SK-N-SH treated with all-trans-retinoic acid at 6 μM for 48 hours (cell line): Measurements from ENCODE around the gene PCDH15.

ENCODE experiments used
- ATAC-seq: fragments of 200-7000 bp; cut with Tn5 transposase; 3 replicates; pipeline ENCODE4 v1.9.1; 2020; ENCODE audit warnings: mild to moderate bottlenecking, moderate library complexity
- ARNTL ChIP-seq: fragments of 450-650 bp; formaldehyde crosslinking; IDR thresholded peaks from 2 replicates; pipeline ENCODE4 v1.5.0; 2020; ENCODE audit warnings: low read depth, mild to moderate bottlenecking, moderate library complexity, borderline replicate concordance
- BACH2 ChIP-seq: fragments of 250-450 bp; sonication (Bioruptor Pico); IDR thresholded peaks from 2 replicates; pipeline ENCODE4 v1.9.0; 2021; ENCODE audit warnings: mild to moderate bottlenecking, borderline replicate concordance
- CSDC2 ChIP-seq: fragments of 250-450 bp; sonication (Bioruptor Pico); IDR thresholded peaks from 2 replicates; pipeline ENCODE4 v1.5.0; 2020; ENCODE audit warnings: mild to moderate bottlenecking, moderate library complexity
- ESRRG ChIP-seq: fragments of 250-450 bp; sonication (Bioruptor Pico); IDR thresholded peaks from 2 replicates; pipeline ENCODE4 v1.6.1; 2021; ENCODE audit warnings: mild to moderate bottlenecking
- GLIS3 ChIP-seq: fragments of 250-450 bp; sonication (Bioruptor Pico); IDR thresholded peaks from 2 replicates; pipeline ENCODE4 v1.5.0; 2020; ENCODE audit warnings: mild to moderate bottlenecking, moderate library complexity
- ISL1 ChIP-seq: fragments of 250-450 bp; sonication (Bioruptor Pico); IDR thresholded peaks from 2 replicates; pipeline ENCODE4 v2.1.2; 2022; ENCODE audit warnings: mild to moderate bottlenecking, moderate library complexity
- OSR1 ChIP-seq: fragments of 250-450 bp; sonication (Bioruptor Pico); IDR thresholded peaks from 2 replicates; pipeline ENCODE4 v1.8.0; 2022; ENCODE audit warnings: moderate library complexity, mild to moderate bottlenecking, inconsistent platforms
- PPARA ChIP-seq: fragments of 250-450 bp; sonication (Bioruptor Pico); IDR thresholded peaks from 2 replicates; pipeline ENCODE4 v1.5.0; 2020; ENCODE audit warnings: mild to moderate bottlenecking, borderline replicate concordance
- RARB ChIP-seq: fragments of 250-450 bp; sonication (Bioruptor Pico); IDR thresholded peaks from 2 replicates; pipeline ENCODE4 v1.8.0; 2021; ENCODE audit warnings: mild to moderate bottlenecking, moderate library complexity
- SNAI2 ChIP-seq: fragments of 250-450 bp; sonication (Bioruptor Pico); IDR thresholded peaks from 2 replicates; pipeline ENCODE4 v1.5.0; 2020; ENCODE audit warnings: mild to moderate bottlenecking, moderate library complexity
- TCF4 ChIP-seq: fragments of 250-450 bp; sonication (Bioruptor Pico); IDR thresholded peaks from 2 replicates; pipeline ENCODE4 v1.8.0; 2021; ENCODE audit warnings: mild to moderate bottlenecking, moderate library complexity, borderline replicate concordance
- TOX ChIP-seq: fragments of 250-450 bp; sonication (Bioruptor Pico); IDR thresholded peaks from 2 replicates; pipeline ENCODE4 v1.8.0; 2021; ENCODE audit warnings: mild to moderate bottlenecking, moderate library complexity, borderline replicate concordance
- ZFP3 ChIP-seq: fragments of 250-450 bp; sonication (Bioruptor Pico); IDR thresholded peaks from 2 replicates; pipeline ENCODE4 v1.5.0; 2020; ENCODE audit warnings: mild to moderate bottlenecking, moderate library complexity
- ZFP30 ChIP-seq: fragments of 450-650 bp; formaldehyde crosslinking; IDR thresholded peaks from 2 replicates; pipeline ENCODE4 v1.5.0; 2022; ENCODE audit warnings: mild to moderate bottlenecking, moderate library complexity
- ZNF565 ChIP-seq: fragments of 450-650 bp; formaldehyde crosslinking; conservative IDR thresholded peaks from 2 replicates; pipeline ENCODE4 v1.5.0; 2020; ENCODE audit warnings: low read depth, mild to moderate bottlenecking, moderate library complexity
- ZNF70 ChIP-seq: fragments of 450-650 bp; formaldehyde crosslinking; IDR thresholded peaks from 2 replicates; pipeline ENCODE4 v1.5.0; 2020; ENCODE audit warnings: mild to moderate bottlenecking, moderate library complexity
- ZNF8 ChIP-seq: fragments of 450-650 bp; formaldehyde crosslinking; IDR thresholded peaks from 2 replicates; pipeline ENCODE4 v1.5.0; 2020; ENCODE audit warnings: mild to moderate bottlenecking, moderate library complexity
- TF ChIP-seq, protein P1 (sequence below): fragments of 250-450 bp; sonication (Bioruptor Pico); IDR thresholded peaks from 2 replicates; pipeline ENCODE4 v1.5.1; 2021; ENCODE audit warnings: mild to moderate bottlenecking, moderate library complexity
- TF ChIP-seq, protein P2 (sequence below): fragments of 250-450 bp; sonication (Bioruptor Pico); IDR thresholded peaks from 2 replicates; pipeline ENCODE4 v1.8.0; 2021; ENCODE audit warnings: low read depth, mild to moderate bottlenecking, moderate library complexity, borderline replicate concordance
- TF ChIP-seq, protein P3 (sequence below): fragments of 250-450 bp; sonication (Bioruptor Pico); IDR thresholded peaks from 2 replicates; pipeline ENCODE4 v1.8.0; 2020; ENCODE audit warnings: mild to moderate bottlenecking, moderate library complexity, borderline replicate concordance
- TF ChIP-seq, protein P4 (sequence below): fragments of 250-450 bp; sonication (Bioruptor Pico); IDR thresholded peaks from 2 replicates; pipeline ENCODE4 v1.5.0; 2020; ENCODE audit warnings: mild to moderate bottlenecking, moderate library complexity

Gene PCDH15

DNA sequence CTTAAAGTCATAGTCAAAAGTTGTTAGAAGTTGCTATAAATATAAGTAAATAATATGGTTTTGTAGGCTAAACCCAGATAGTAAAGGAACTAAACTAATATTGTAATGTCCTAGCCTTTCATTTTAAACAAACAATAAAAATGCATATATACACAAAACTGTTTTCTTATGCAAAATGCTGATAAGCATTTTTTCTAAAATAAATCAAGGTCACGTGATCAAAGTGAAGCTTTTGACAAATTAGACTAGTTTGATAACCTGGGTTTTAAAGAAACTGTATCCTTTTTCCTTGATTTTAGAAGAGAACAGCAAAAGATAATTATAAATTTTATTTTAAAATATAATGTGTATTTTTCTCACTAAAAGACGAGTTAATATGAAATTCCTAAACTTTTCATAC, 313.3 kb downstream of the PCDH15 start:
- no peak for ATAC-seq
- no peak for TF ChIP-seq ZNF8
- TF ChIP-seq ZNF565 (CRISPR knock-in tag) = no peak
- TF ChIP-seq, protein P1, sequence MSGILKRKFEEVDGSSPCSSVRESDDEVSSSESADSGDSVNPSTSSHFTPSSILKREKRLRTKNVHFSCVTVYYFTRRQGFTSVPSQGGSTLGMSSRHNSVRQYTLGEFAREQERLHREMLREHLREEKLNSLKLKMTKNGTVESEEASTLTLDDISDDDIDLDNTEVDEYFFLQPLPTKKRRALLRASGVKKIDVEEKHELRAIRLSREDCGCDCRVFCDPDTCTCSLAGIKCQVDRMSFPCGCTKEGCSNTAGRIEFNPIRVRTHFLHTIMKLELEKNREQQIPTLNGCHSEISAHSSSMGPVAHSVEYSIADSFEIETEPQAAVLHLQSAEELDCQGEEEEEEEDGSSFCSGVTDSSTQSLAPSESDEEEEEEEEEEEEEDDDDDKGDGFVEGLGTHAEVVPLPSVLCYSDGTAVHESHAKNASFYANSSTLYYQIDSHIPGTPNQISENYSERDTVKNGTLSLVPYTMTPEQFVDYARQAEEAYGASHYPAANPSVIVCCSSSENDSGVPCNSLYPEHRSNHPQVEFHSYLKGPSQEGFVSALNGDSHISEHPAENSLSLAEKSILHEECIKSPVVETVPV (CRISPR knock-in tag) = no peak
- no peak for TF ChIP-seq ZFP30 (CRISPR knock-in tag)
- no peak for TF ChIP-seq ESRRG
- no peak for TF ChIP-seq SNAI2
- TF ChIP-seq, protein P2, sequence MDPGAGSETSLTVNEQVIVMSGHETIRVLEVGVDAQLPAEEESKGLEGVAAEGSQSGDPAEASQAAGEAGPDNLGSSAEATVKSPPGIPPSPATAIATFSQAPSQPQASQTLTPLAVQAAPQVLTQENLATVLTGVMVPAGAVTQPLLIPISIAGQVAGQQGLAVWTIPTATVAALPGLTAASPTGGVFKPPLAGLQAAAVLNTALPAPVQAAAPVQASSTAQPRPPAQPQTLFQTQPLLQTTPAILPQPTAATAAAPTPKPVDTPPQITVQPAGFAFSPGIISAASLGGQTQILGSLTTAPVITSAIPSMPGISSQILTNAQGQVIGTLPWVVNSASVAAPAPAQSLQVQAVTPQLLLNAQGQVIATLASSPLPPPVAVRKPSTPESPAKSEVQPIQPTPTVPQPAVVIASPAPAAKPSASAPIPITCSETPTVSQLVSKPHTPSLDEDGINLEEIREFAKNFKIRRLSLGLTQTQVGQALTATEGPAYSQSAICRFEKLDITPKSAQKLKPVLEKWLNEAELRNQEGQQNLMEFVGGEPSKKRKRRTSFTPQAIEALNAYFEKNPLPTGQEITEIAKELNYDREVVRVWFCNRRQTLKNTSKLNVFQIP (CRISPR knock-in tag) = no peak
- TF ChIP-seq OSR1 = no peak
- no peak for TF ChIP-seq RARB (CRISPR knock-in tag)
- no peak for TF ChIP-seq PPARA
- no peak for TF ChIP-seq ISL1 (CRISPR knock-in tag)
- no peak for TF ChIP-seq TOX (CRISPR knock-in tag)
- TF ChIP-seq BACH2 (CRISPR knock-in tag) = no peak
- TF ChIP-seq ARNTL (CRISPR knock-in tag) = no peak
- no peak for TF ChIP-seq TCF4 (CRISPR knock-in tag)
- TF ChIP-seq ZFP3 (CRISPR knock-in tag) = no peak
- no peak for TF ChIP-seq CSDC2 (CRISPR knock-in tag)
- no peak for TF ChIP-seq GLIS3 (CRISPR knock-in tag)
- no peak for TF ChIP-seq ZNF70
- TF ChIP-seq, protein P3, sequence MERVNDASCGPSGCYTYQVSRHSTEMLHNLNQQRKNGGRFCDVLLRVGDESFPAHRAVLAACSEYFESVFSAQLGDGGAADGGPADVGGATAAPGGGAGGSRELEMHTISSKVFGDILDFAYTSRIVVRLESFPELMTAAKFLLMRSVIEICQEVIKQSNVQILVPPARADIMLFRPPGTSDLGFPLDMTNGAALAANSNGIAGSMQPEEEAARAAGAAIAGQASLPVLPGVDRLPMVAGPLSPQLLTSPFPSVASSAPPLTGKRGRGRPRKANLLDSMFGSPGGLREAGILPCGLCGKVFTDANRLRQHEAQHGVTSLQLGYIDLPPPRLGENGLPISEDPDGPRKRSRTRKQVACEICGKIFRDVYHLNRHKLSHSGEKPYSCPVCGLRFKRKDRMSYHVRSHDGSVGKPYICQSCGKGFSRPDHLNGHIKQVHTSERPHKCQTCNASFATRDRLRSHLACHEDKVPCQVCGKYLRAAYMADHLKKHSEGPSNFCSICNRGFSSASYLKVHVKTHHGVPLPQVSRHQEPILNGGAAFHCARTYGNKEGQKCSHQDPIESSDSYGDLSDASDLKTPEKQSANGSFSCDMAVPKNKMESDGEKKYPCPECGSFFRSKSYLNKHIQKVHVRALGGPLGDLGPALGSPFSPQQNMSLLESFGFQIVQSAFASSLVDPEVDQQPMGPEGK (CRISPR knock-in tag) = no peak

DNA sequence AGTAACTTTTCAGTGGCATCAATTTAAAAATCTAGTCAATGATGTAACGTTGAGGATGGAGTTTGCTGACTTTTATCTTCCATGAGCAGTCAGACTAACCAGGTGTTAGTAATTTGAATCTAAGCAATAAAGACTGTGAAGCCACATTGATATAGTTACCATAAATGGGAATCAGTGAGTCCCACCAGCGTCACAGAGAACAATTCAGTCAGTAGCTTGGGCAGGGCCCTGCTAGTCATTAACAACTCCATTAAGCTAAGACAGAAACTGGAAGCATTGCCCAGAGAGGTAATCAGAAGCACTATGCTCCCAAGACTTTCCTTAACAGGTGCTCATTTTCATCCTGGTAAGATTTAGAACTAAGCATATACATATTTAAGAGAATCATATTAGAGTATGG, 315.1 kb downstream of the PCDH15 start:
- no peak for ATAC-seq
- TF ChIP-seq TCF4 (CRISPR knock-in tag) (no peak), ZNF70 (no peak)

DNA sequence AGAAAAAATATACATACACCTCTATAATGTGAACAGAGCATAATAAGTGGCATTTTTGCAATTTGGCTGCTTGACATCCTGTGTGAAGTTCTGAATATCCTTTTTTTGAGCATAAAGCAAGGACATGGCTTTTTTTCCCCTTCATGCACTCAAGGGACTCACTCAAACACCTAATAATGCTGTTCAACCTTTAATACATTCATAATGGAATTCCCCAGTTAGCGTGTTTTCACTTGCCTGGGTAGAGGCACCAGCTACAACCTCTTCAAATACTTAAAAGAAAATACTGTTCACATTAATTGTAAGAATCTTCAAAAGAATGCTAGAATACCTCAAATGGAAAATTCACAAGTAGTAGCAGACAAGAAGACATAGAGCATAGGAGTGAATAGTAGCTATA, 316.8 kb downstream of the PCDH15 start:
- no peak for ATAC-seq
- no peak for TF ChIP-seq CSDC2 (CRISPR knock-in tag)
- TF ChIP-seq, protein P4, sequence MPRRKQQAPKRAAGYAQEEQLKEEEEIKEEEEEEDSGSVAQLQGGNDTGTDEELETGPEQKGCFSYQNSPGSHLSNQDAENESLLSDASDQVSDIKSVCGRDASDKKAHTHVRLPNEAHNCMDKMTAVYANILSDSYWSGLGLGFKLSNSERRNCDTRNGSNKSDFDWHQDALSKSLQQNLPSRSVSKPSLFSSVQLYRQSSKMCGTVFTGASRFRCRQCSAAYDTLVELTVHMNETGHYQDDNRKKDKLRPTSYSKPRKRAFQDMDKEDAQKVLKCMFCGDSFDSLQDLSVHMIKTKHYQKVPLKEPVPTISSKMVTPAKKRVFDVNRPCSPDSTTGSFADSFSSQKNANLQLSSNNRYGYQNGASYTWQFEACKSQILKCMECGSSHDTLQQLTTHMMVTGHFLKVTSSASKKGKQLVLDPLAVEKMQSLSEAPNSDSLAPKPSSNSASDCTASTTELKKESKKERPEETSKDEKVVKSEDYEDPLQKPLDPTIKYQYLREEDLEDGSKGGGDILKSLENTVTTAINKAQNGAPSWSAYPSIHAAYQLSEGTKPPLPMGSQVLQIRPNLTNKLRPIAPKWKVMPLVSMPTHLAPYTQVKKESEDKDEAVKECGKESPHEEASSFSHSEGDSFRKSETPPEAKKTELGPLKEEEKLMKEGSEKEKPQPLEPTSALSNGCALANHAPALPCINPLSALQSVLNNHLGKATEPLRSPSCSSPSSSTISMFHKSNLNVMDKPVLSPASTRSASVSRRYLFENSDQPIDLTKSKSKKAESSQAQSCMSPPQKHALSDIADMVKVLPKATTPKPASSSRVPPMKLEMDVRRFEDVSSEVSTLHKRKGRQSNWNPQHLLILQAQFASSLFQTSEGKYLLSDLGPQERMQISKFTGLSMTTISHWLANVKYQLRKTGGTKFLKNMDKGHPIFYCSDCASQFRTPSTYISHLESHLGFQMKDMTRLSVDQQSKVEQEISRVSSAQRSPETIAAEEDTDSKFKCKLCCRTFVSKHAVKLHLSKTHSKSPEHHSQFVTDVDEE (CRISPR knock-in tag) = no peak
- TF ChIP-seq ZFP3 (CRISPR knock-in tag) = no peak
- no peak for TF ChIP-seq ZNF70
- TF ChIP-seq, protein P2 (CRISPR knock-in tag) = no peak
- TF ChIP-seq ZFP30 (CRISPR knock-in tag) = no peak
- TF ChIP-seq ISL1 (CRISPR knock-in tag) = no peak
- TF ChIP-seq TCF4 (CRISPR knock-in tag) = no peak
- TF ChIP-seq RARB (CRISPR knock-in tag) = no peak
